ENCODE data around the gene TUT4. TPM values are rescaled to one million over a fixed set of nuclear protein-coding genes. Genes with fewer than 3 reads are reported as not detected.
"Not testable (repeated sequence)": the region's sequence is repeated elsewhere in the genome, so short reads cannot be mapped to it uniquely, and the experiment has no call there.

TUT4 gene, protein sequence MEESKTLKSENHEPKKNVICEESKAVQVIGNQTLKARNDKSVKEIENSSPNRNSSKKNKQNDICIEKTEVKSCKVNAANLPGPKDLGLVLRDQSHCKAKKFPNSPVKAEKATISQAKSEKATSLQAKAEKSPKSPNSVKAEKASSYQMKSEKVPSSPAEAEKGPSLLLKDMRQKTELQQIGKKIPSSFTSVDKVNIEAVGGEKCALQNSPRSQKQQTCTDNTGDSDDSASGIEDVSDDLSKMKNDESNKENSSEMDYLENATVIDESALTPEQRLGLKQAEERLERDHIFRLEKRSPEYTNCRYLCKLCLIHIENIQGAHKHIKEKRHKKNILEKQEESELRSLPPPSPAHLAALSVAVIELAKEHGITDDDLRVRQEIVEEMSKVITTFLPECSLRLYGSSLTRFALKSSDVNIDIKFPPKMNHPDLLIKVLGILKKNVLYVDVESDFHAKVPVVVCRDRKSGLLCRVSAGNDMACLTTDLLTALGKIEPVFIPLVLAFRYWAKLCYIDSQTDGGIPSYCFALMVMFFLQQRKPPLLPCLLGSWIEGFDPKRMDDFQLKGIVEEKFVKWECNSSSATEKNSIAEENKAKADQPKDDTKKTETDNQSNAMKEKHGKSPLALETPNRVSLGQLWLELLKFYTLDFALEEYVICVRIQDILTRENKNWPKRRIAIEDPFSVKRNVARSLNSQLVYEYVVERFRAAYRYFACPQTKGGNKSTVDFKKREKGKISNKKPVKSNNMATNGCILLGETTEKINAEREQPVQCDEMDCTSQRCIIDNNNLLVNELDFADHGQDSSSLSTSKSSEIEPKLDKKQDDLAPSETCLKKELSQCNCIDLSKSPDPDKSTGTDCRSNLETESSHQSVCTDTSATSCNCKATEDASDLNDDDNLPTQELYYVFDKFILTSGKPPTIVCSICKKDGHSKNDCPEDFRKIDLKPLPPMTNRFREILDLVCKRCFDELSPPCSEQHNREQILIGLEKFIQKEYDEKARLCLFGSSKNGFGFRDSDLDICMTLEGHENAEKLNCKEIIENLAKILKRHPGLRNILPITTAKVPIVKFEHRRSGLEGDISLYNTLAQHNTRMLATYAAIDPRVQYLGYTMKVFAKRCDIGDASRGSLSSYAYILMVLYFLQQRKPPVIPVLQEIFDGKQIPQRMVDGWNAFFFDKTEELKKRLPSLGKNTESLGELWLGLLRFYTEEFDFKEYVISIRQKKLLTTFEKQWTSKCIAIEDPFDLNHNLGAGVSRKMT (N-terminal part only)
- 24.8 and 28.3 TPM in 2 replicates for total RNA-seq

DNA sequence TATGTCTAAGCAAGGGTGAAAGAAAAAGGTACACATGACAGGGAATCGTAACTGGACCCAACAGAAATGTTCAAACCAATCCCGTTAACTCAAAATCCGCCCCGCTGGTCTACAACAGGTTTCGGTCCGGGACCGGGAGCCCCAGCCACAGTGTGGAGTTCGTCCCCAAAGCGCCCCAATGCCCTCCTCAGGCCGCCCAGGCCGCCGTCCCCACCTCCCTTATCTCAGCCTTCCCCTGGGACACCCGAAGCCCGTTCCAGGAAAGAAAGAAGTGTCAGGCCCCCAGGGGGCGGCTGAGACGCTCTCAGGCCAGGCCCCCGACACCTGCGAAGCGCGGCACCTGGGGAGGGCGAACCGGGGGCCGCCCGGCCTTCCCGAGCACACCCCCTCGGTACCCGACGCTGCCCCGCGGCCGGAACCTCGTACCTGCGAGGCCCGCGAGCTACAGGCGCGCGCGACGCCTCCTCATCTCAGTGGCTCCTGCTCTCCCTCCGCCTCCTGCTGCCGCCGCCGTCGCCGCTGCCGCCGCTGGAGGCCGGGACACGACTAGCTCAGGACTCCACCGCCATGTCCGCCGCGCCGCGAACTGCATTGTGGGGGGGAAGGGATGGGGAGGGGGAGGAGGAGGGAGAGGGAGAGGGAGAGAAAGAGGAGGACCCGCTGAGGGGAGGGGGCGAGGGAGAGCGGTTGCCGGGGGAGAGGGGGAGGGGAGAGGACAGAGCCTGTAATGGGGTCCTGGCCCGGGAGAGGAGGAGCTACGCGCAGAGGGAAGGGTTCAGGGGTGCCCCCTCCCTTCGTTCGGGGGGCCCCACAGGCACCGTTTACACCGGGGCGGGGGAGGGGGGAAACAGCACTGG, at the start of gene TUT4:
Gene TUT4 (minus strand): TSS at position 588 of the 857 bp plus-strand sequence. CDS start 26,812 bp downstream, outside the sequence.
- DNase-seq: peak; percentile 81

DNA sequence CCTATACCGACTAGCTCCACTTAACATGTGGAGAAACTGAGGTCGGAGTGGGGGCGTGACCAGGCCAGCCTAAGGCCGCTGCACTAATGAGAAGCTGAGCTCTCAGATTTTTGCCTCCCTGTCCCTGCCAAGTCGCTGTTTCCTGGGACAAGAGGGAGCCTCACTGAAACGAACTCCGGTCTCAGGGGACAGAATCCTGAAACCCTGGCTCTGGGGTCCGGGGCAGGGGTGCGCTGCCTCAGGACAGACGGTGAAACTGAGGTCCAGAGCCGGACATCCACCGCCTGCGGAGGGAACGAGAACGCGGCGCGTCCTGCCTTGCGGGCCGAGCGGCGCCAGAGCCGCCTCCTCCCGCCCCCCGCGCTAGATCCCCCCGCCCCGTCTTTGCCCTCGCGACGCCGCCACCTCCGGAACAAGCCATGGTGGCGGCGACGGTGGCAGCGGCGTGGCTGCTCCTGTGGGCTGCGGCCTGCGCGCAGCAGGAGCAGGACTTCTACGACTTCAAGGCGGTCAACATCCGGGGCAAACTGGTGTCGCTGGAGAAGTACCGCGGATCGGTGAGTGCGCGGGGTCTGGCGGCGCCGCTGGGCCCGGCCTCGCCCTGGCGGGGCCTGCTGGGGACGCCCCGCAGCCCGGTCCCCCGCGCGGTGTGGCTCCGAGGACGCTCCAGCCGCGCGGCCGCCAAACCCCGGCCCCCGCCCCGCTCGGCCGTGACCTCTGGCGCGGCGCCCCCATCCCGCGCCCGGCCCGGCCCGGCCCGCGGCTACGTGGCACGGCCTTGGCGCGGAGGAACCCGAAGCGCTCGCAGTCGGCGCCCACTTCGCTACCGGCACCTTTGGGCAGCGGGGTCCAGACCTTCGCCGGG, 49.3 kb upstream of the TUT4 start, which contains the start of gene GPX7:
Gene GPX7 (plus strand): TSS at position 381 of the 865 bp plus-strand sequence. CDS start 39 bp downstream, at position 420.
- DNase-seq: peak; percentile 57

DNA sequence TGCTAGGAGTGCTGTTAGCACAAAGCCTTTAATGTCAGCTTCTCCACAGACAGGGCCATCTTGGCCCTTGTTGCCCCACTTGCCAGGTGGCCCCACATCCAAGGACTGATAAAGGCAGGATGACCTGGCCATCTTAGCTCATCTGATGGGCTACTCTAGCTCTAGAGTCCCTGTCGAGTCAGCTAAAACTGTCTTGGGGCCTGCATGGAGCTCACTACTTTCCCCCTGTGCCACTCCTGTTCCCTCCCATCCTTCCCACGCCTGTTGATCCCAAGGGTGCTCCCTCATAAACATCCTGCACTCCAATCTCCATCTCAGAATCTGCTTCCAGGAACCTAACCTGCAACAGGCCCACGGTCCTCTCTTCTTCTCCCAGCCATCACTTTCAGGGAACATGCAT, 48.6 kb upstream of the TUT4 start:
- no peak for DNase-seq

DNA sequence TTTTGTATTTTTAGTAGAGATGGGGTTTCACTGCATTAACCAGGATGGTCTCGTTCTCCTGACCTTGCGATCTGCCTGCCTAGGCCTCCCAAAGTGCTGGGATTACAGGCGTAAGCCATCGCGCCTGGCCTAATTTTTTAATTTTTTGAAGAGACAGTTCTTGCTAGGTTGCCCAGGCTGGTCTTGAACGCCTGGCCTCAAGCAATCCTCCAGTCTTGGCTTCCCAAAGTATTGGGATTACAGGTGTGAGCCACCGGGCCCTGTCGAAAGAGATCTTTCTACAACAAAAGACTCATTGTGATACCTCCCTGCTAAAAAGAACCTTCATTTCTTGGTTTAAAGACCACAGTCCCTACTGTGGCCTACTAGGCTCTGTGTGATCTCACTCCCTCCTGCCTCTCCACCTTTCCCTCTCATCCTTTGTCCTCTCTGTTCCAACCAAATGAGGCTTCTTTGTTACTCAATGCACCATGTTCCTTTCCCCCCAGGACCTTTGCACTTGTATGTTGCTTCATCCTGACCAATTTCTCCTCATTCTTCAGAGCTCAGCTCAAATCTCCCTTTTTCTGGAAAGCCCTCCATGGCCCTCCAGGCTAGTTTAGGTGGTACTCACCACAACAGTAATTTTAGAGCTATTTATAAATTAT, 47.8 kb upstream of the TUT4 start:
- DNase-seq: no peak

DNA sequence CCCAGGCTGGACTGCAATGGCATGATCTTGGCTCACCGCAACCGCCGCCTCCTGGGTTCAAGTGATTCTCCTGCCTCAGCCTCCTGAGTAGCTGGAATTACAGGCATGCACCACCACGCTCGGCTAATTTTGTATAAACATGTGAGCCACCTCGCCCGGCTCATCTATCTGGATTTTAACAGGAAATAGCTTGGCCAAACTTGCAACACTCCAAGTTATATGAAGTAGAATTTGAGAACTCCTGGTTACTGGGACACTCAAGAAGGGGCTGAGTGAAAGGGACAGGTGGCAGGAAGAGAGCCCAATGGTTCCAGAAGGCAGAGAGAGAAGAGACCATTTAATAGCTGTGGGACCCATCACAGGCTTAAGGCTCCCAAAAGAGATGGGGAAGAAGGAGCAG, 46.3 kb upstream of the TUT4 start:
- no peak for DNase-seq

DNA sequence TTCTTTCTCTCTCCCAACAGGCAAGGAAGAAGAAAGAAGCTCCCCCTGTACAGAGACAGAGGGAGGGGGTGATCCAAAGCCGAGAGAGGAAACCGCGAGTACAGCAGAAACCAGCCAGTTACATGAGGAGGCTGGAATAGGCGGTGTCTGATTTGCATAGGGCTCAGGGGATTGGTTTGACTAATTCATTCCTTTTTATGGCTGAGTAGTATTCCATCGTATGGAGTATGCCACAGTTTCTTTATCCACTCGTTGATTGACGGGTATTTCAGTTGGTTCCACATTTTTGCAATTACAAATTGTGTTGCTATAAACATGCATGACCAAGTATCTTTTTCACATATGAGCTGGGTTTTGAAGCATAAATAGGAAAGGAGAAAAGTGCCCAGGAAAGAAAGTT, 45.8 kb upstream of the TUT4 start:
- no peak for DNase-seq

DNA sequence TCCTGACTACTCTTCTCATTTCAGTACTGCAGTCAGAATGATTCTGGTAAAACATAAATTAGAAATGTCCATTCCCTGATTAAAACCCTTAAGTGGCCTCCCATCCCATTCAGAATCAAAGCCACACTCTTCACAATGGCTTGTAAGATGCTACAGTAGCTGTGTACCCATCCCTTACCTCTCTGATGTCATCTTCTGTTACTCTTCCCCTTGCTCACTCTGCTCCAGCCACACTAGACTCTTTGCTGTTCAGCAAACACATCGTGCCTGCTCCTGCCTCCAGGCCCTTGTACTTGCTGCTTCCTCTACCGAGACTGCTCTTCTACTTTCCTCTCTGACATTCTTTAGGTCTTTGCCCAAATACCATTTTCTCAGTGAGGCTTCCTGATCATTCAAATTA, 45.0 kb upstream of the TUT4 start:
- no peak for DNase-seq

DNA sequence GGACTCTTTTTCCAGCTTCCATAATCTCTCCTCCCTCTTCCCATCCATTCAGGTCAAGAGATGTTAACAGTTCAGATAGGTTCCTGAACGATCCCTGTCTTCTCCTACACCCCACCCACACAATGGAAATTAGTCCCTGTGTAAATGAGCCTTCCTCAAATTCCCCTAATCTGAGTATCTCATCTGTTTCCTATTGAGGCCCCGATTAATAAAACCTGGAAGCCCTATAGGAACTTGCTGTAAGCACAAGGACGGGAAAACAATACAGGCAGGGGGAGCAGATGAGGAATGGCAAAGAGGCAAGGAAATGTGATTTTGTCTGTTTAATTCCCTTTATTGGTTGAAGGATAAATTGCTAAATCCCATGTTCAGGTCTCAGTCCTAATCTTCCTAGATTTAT, 42.2 kb upstream of the TUT4 start:
- peak; percentile 79 for DNase-seq

DNA sequence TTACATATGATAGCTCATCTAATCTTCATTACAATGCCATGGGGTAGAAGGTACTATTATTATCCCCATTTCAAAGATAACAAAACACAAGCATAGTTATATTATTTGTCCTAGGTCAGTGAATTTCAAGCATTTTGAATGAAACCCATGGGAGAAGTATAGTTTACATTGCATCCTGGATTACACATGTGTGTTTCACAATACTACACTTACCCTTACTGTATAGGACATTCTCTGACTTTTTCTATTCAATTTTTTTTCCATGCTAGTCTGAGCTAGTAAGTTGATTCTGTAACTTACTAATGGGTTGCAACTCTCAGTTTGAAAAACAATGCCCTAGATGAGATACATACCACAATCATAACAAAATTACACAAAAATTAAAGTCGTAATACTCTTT, 40.6 kb upstream of the TUT4 start:
- DNase-seq: no peak

DNA sequence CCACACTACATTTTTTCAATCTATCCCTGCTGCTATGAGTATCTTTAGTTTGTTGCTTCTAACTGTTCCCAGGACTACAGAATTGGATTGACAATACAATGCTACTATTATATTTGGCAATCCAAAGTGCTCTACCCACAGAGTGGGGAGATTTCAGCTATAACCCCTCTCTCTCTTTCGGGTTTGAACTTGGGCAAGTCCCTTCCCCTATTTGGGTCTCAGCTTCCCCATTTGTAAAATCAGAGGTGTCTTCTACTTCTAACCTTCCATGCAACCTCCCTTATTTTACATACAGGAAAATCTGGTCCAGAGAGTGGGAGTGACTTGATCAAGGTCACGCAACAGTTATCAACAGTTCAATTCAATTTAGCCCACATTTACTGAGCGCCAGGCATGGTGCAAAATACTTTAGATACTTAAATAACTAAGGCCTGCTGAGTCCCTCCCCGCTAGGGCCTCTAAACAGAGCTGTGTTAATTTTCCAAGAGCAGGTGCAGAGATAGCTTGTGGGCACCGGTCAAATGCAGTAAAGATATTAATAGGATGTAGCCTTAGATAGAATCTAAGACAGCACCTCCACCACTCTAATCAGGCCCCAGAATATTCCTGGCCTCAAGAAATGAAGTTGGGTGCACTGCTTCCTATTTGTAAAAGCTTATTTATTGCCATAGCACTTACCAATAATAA, 39.9 kb upstream of the TUT4 start:
- DNase-seq: no peak

DNA sequence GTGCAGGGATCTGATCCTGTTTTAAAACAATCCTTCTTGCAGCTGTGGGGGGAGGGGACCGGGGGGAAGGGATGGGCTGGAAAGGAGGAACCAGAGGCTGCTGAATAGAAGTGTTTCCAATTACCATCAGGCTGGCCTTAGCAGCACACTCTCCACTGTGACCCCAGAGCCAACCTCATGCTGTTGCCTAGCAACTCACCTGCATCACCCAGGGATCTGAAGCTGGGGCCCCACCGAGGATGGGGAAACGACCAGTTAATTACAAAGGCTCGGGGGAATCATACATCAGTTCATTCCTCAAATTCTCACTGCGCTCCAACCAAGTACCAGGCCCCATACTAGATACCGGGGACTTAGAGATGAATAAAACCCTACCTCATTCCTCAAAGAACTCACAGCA, 37.4 kb upstream of the TUT4 start:
- no peak for DNase-seq

DNA sequence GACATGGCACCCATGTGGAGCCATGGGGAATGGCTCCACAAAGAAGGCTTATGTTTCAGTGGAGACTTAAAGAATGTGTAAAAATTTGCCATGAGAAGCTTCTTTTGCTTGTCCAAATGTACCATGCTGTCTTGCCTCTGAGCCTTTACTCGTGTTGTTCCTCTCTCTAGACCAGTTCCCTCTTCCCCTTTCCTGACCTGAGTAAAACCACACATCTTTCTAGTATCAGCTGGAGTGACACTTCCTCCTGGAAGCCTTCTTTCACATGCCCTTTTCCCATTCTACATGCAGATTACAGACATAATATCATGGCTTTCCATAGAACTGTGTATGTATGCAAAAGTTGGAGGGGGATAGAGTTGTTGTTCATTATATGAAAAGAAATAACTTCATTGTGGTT, 35.6 kb upstream of the TUT4 start:
- no peak for DNase-seq

DNA sequence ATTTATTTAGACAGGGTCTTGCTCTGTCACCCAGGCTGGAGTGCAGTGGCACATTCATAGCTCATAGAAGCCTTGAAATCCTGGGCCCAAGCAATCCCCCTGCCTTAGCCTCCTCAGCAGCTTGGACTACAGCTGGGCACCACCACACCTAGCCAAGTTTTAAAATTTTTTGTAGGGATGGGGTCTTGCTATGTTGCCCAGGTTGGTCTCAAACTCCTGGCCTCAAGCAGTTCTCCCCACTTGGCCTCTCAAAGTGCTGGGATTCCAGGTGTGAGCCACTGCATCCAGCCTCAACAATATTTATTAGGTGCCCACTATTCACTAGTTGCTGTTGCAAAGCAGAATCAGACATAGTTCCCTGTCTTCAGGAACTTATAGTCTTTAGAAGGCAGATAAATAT, 35.1 kb upstream of the TUT4 start:
- no peak for DNase-seq

DNA sequence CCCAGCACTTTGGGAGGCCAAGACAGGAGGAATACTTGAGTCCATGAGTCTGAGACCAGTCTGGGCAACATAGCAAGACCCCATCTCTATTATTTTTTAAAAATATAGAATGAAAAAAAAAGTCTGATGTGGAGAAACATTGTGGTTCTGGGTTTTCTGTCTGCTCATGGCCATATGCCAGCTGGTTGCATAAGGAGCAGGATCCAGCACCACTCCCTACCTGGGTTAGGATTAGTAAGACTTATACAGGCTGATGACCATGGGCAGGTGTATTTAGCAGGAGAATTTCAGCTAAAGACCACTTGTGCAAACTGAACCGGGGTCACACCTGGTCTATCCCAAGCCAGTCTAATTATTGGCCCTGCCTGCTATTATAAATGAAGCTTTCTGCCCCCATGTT, 32.6 kb upstream of the TUT4 start:
- DNase-seq: no peak

DNA sequence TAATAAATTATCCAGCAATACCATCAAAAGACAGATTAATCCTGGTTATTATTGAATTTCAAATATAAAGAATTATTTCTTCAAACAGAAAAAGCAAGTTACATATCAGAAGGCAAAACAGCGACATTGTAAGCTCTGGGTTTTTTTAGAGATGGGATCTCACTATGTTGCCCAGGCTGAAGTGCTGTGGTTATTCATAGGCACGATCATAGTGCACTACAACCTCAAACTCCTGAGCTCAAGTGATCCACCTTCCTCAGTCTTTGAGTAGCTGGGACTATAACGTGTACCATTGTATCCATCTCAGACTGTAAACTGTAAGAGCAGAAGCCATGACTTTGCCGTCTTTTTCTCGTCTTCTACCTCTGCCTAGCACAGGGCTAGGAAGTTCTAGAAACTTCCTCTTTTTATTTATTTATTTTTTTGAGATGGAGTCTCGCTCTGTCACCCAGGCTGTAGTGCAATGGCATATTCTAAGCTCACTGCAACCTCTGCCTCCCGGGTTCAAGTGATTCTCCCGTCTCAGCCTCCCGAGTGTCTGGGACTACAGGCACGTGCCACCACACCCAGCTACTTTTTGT, 29.3 kb upstream of the TUT4 start:
- no peak for DNase-seq

DNA sequence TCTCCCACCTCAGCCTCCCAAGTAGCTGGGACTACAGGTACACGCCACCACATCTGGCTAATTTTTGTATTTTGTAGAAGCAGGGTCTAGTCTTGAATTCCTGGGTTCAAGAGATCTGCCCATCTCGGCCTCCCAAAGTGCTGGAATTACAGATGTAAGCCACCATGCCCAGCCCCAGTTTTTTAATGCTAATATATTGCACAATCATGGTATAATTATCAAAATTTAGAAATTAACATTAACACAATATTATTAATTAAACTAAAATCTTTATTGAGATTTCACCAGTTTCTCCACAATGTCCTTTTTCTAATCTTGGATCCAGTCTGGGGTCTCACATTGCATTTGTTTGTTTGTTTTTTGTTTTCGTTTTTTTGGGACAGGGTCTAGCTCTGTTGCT, 27.4 kb upstream of the TUT4 start:
- DNase-seq: no peak

DNA sequence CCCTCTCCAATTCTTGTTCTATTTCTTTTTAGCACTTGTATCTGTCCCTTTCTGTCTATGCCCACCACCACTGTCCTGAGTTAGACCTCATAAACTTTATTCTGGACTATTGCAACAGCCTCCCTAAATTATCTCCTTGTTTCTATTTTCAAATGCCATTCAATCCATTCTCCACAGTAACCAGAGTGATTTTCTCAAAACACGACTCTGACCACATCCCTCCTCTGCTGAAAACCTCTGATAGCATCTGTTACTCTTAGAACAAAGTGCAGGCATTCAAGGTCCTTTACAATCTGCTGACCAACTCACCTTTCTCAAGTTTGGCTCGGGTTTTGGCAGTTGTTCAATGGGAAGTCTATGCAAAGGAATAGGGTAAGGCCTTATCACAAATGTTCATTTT, 26.5 kb upstream of the TUT4 start:
- no peak for DNase-seq

DNA sequence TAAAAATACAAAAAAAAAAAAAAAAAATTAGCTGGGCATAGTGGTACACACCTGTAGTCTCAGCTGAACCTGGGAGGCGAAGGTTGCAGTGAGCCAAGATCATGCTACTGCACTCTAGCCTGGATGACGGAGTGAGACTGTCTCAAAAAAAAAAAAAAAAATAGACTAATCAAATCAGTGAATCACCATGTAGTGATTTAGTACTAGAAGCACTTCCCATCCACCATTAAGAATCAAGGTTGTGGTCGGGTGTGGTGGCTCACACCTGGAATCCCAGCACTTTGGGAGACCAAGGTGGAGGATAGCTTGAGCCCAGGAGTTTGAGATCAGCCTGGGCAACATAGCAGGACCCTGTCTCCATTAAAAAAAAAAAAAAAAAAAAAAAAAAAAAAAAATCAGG, 25.2 kb upstream of the TUT4 start:
- DNase-seq: not testable (repeated sequence)

DNA sequence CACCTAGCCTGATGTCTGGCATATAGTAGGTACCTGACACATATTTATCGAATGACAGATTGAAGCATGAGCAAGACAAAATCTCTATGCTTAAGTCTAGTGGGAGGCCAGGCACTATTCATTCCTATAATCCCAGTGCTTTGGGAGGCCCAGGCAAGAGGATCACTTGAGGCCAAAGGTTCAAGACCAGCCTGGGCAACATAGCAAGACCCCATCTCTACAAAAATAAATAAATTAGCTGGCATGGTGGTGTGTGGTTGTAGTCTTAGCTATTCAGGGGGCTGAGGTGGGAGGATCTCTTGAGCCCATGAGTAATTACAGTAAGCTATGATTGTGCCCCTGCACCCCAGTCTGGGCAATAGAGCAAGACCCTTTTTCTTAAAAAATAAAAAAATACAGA, 23.2 kb upstream of the TUT4 start:
- no peak for DNase-seq

All from dermis blood vessel endothelial cell (primary cell).